ENCODE results near the gene HIPK3.

GRCh38 chr11:33399421-33399820 lies 142.2 kb downstream of the HIPK3 start:
- no peak for TF ChIP-seq CTCF (IDR thresholded peaks at IDR 0.05)
- TF ChIP-seq POLR2AphosphoS5 (IDR thresholded peaks at IDR 0.05) = no peak

Data from sigmoid colon (tissue), 4 donors.